Measurements from ENCODE around the gene G3BP1. TPM values are rescaled to one million over a fixed set of nuclear protein-coding genes. Genes with fewer than 3 reads are reported as not detected.

Gene G3BP1
- total and polyA plus RNA-seq, 5 donors from 2014 or later: 108 to 199 (median 181) TPM

- Histone ChIP-seq H3K36me3 (ENCODE audit: control insufficient read depth, insufficient read depth, low read length) (peaks cover 24% of the 10 kb centered on the region), H3K27me3 (ENCODE audit: control insufficient read depth, insufficient read depth, low read length) (no peaks in the 10 kb centered on the region), H3K9me3 (ENCODE audit: control insufficient read depth in 2 of 2, low read length in 2 of 2) (no peaks in the 10 kb centered on the region), H3K4me3 (ENCODE audit: low read depth, low read length) (no peak overlapping the region), H3K27ac (ENCODE audit: insufficient read depth, low read length, poor library complexity, severe bottlenecking) (no peak overlapping the region), H3K4me1 (ENCODE audit: control insufficient read depth, insufficient read depth, low read length, poor library complexity, severe bottlenecking) (peaks cover 30% of the 10 kb centered on the region)
- no peaks in the 10 kb centered on the region for H3K27me3 Mint-ChIP-seq
- ATAC-seq (ENCODE audit: low read depth in 2 of 2) (no peak), DNase-seq (no peak)
- H3K27ac Mint-ChIP-seq: no peak overlapping the region
- no peak overlapping the region for H3K4me3 Mint-ChIP-seq
- H3K4me1 Mint-ChIP-seq: peaks cover 4 to 36% (median 26%) of the 10 kb centered on the region in 4 donors
- H3K9me3 Mint-ChIP-seq: no peaks in the 10 kb centered on the region
- H3K36me3 Mint-ChIP-seq: peaks cover 31% of the 10 kb centered on the region
Measured at GRCh38 chr5:151741678-151742423, 29.9 kb upstream of the G3BP1 start.

GRCh38 chr5:151742870-151743294 lies 28.9 kb upstream of the G3BP1 start:
- H3K27me3 Mint-ChIP-seq: no peaks in the 10 kb centered on the region

GRCh38 chr5:151743530-151743929 lies 28.2 kb upstream of the G3BP1 start:
- peaks cover 24% of the 10 kb centered on the region for H3K36me3 Mint-ChIP-seq
- H3K27ac ChIP-seq (ENCODE audit: insufficient read depth, low read length, poor library complexity, severe bottlenecking): no peak overlapping the region
- no peaks in the 10 kb centered on the region for H3K9me3 Mint-ChIP-seq
- peaks cover 4 to 39% (median 29%) of the 10 kb centered on the region in 4 donors for H3K4me1 Mint-ChIP-seq
- H3K4me3 ChIP-seq (ENCODE audit: low read depth, low read length): no peak overlapping the region
- H3K4me3 Mint-ChIP-seq: no peak overlapping the region
- H3K27me3 Mint-ChIP-seq: no peaks in the 10 kb centered on the region
- no peaks in the 10 kb centered on the region for H3K9me3 ChIP-seq (ENCODE audit: control insufficient read depth in 2 of 2, low read length in 2 of 2)
- ATAC-seq (ENCODE audit: low read depth in 2 of 2) (no peak), DNase-seq (no peak)
- peak overlapping the region in 2 of 3 donors; percentile 2 to 74 for H3K27ac Mint-ChIP-seq
- H3K36me3 ChIP-seq (ENCODE audit: control insufficient read depth, insufficient read depth, low read length): peaks cover 22% of the 10 kb centered on the region
- peaks cover 35% of the 10 kb centered on the region for H3K4me1 ChIP-seq (ENCODE audit: control insufficient read depth, insufficient read depth, low read length, poor library complexity, severe bottlenecking)
- H3K27me3 ChIP-seq (ENCODE audit: control insufficient read depth, insufficient read depth, low read length): no peaks in the 10 kb centered on the region

More at GRCh38 chr5:151742870-151743294, 28.9 kb upstream of the G3BP1 start:
- Histone ChIP-seq H3K27me3 (ENCODE audit: control insufficient read depth, insufficient read depth, low read length) (no peaks in the 10 kb centered on the region), H3K4me3 (ENCODE audit: low read depth, low read length) (no peak overlapping the region), H3K4me1 (ENCODE audit: control insufficient read depth, insufficient read depth, low read length, poor library complexity, severe bottlenecking) (peaks cover 35% of the 10 kb centered on the region), H3K9me3 (ENCODE audit: control insufficient read depth in 2 of 2, low read length in 2 of 2) (no peaks in the 10 kb centered on the region), H3K27ac (ENCODE audit: insufficient read depth, low read length, poor library complexity, severe bottlenecking) (no peak overlapping the region), H3K36me3 (ENCODE audit: control insufficient read depth, insufficient read depth, low read length) (peaks cover 24% of the 10 kb centered on the region)
- Mint-ChIP-seq H3K9me3 (no peaks in the 10 kb centered on the region), H3K27ac (peak overlapping the region in 2 of 3 donors; percentile 2 to 75), H3K36me3 (peaks cover 26% of the 10 kb centered on the region), H3K4me3 (no peak overlapping the region), H3K4me1 (peaks cover 4 to 39% (median 29%) of the 10 kb centered on the region in 4 donors)
- DNase-seq: no peak
- ATAC-seq (ENCODE audit: low read depth in 2 of 2): no peak

- Mint-ChIP-seq H3K27me3 (no peaks in the 10 kb centered on the region), H3K36me3 (peaks cover 23% of the 10 kb centered on the region), H3K9me3 (no peaks in the 10 kb centered on the region), H3K4me3 (peak overlapping the region in 3 of 4 donors; percentile 8 to 79 (median 26)), H3K4me1 (peaks cover 9 to 45% (median 33%) of the 10 kb centered on the region in 4 donors), H3K27ac (peak overlapping the region; percentile 78 to 90 (median 86))
- Histone ChIP-seq H3K36me3 (ENCODE audit: control insufficient read depth, insufficient read depth, low read length) (peaks cover 20% of the 10 kb centered on the region), H3K27ac (ENCODE audit: insufficient read depth, low read length, poor library complexity, severe bottlenecking) (peak overlapping the region; percentile 47), H3K4me1 (ENCODE audit: control insufficient read depth, insufficient read depth, low read length, poor library complexity, severe bottlenecking) (peaks cover 48% of the 10 kb centered on the region), H3K4me3 (ENCODE audit: low read depth, low read length) (no peak overlapping the region), H3K9me3 (ENCODE audit: control insufficient read depth in 2 of 2, low read length in 2 of 2) (no peaks in the 10 kb centered on the region), H3K27me3 (ENCODE audit: control insufficient read depth, insufficient read depth, low read length) (no peaks in the 10 kb centered on the region)
- peak; percentile 48 to 52 for ATAC-seq (ENCODE audit: low read depth in 2 of 2)
- DNase-seq: peak in 1 of 3 donors; percentile 54
Measured at GRCh38 chr5:151745071-151745705, 26.6 kb upstream of the G3BP1 start.

GRCh38 chr5:151750121-151750520 lies 21.6 kb upstream of the G3BP1 start:
- peaks cover 21 to 53% (median 44%) of the 10 kb centered on the region in 4 donors for H3K4me1 Mint-ChIP-seq
- H3K27me3 ChIP-seq (ENCODE audit: control insufficient read depth, insufficient read depth, low read length): no peaks in the 10 kb centered on the region
- no peak for ATAC-seq (ENCODE audit: low read depth in 2 of 2)

GRCh38 chr5:151751091-151751490 lies 20.7 kb upstream of the G3BP1 start:
- Mint-ChIP-seq H3K9me3 (no peaks in the 10 kb centered on the region), H3K4me3 (peak overlapping the region in 1 of 4 donors; percentile 60), H3K4me1 (peaks cover 30 to 54% (median 43%) of the 10 kb centered on the region in 4 donors), H3K27me3 (no peaks in the 10 kb centered on the region), H3K27ac (no peak overlapping the region), H3K36me3 (peaks cover 13% of the 10 kb centered on the region)
- DNase-seq (no peak), ATAC-seq (ENCODE audit: low read depth in 2 of 2) (no peak)
- H3K4me3 ChIP-seq (ENCODE audit: low read depth, low read length): no peak overlapping the region
- H3K27me3 ChIP-seq (ENCODE audit: control insufficient read depth, insufficient read depth, low read length): no peaks in the 10 kb centered on the region
- H3K36me3 ChIP-seq (ENCODE audit: control insufficient read depth, insufficient read depth, low read length): peaks cover 9% of the 10 kb centered on the region
- peaks cover 36% of the 10 kb centered on the region for H3K4me1 ChIP-seq (ENCODE audit: control insufficient read depth, insufficient read depth, low read length, poor library complexity, severe bottlenecking)
- no peaks in the 10 kb centered on the region for H3K9me3 ChIP-seq (ENCODE audit: control insufficient read depth in 2 of 2, low read length in 2 of 2)
- H3K27ac ChIP-seq (ENCODE audit: insufficient read depth, low read length, poor library complexity, severe bottlenecking): no peak overlapping the region

More at GRCh38 chr5:151750121-151750520, 21.6 kb upstream of the G3BP1 start:
- peak overlapping the region in 1 of 4 donors; percentile 46 for H3K4me3 Mint-ChIP-seq
- H3K36me3 Mint-ChIP-seq: peaks cover 15% of the 10 kb centered on the region
- H3K27me3 Mint-ChIP-seq: no peaks in the 10 kb centered on the region
- H3K9me3 Mint-ChIP-seq: no peaks in the 10 kb centered on the region
- H3K27ac Mint-ChIP-seq: peak overlapping the region in 2 of 3 donors; percentile 74 to 90
- H3K4me3 ChIP-seq (ENCODE audit: low read depth, low read length): peak overlapping the region; percentile 50
- peak overlapping the region; percentile 53 for H3K27ac ChIP-seq (ENCODE audit: insufficient read depth, low read length, poor library complexity, severe bottlenecking)
- peaks cover 40% of the 10 kb centered on the region for H3K4me1 ChIP-seq (ENCODE audit: control insufficient read depth, insufficient read depth, low read length, poor library complexity, severe bottlenecking)
- H3K36me3 ChIP-seq (ENCODE audit: control insufficient read depth, insufficient read depth, low read length): peaks cover 12% of the 10 kb centered on the region
- no peak for DNase-seq
- no peaks in the 10 kb centered on the region for H3K9me3 ChIP-seq (ENCODE audit: control insufficient read depth in 2 of 2, low read length in 2 of 2)

GRCh38 chr5:151751593-151751992 lies 20.2 kb upstream of the G3BP1 start:
- ATAC-seq (ENCODE audit: low read depth in 2 of 2): no peak
- H3K36me3 Mint-ChIP-seq: peaks cover 13% of the 10 kb centered on the region
- peak overlapping the region in 1 of 4 donors; percentile 60 for H3K4me3 Mint-ChIP-seq
- Histone ChIP-seq H3K4me3 (ENCODE audit: low read depth, low read length) (no peak overlapping the region), H3K36me3 (ENCODE audit: control insufficient read depth, insufficient read depth, low read length) (peaks cover 6% of the 10 kb centered on the region), H3K27ac (ENCODE audit: insufficient read depth, low read length, poor library complexity, severe bottlenecking) (no peak overlapping the region), H3K9me3 (ENCODE audit: control insufficient read depth in 2 of 2, low read length in 2 of 2) (no peaks in the 10 kb centered on the region), H3K4me1 (ENCODE audit: control insufficient read depth, insufficient read depth, low read length, poor library complexity, severe bottlenecking) (peaks cover 36% of the 10 kb centered on the region), H3K27me3 (ENCODE audit: control insufficient read depth, insufficient read depth, low read length) (no peaks in the 10 kb centered on the region)
- DNase-seq: no peak
- peaks cover 33 to 54% (median 44%) of the 10 kb centered on the region in 4 donors for H3K4me1 Mint-ChIP-seq
- H3K27me3 Mint-ChIP-seq: no peaks in the 10 kb centered on the region
- no peaks in the 10 kb centered on the region for H3K9me3 Mint-ChIP-seq
- H3K27ac Mint-ChIP-seq: peak overlapping the region in 1 of 3 donors; percentile 59

Data from CD4-positive, CD25-positive, alpha-beta regulatory T cell (primary cell).